ENCODE results near the gene PTPRA. TPM values are rescaled to one million over a fixed set of nuclear protein-coding genes. Genes with fewer than 3 reads are reported as not detected.
A peak's percentile ranks its signal among the peaks of the same experiment; 100 is the strongest.

PTPRA gene
- total and polyA plus RNA-seq, 2 of the 8 experiments (the other 6 are each of a cell fraction or from before 2014, with no cell fraction given): 47.7 to 51.3 TPM

- TF ChIP-seq NANOG (IDR thresholded peaks at IDR 0.05; ENCODE audit: insufficient read depth, low read depth, low read length, poor library complexity, severe bottlenecking) (no peak), CBX8 (IDR thresholded peaks at IDR 0.05; ENCODE audit: borderline replicate concordance, low read depth, low read length) (no peak), HDAC2 (IDR thresholded peaks at IDR 0.05; ENCODE audit: borderline replicate concordance in 1 of 2, low read depth in 2 of 2, low read length in 2 of 2) (0 out of 4 replicates have a peak, but pooled peaks have one; percentile 8 to 23), MAFK (IDR thresholded peaks at IDR 0.05; ENCODE audit: low read depth, low read length) (no peak), ASH2L (IDR thresholded peaks at IDR 0.05; ENCODE audit: low read length) (peak; percentile 59), CTCF (IDR thresholded peaks at IDR 0.05; ENCODE audit: control extremely low read depth in 1 of 3, insufficient read depth in 1 of 3, low read depth in 1 of 3, low read length in 3 of 3) (peak; percentile 41 to 50 (median 46)), KDM4A (IDR thresholded peaks at IDR 0.05; ENCODE audit: low read depth, low read length, severe bottlenecking) (peak; percentile 73)
These were observed 747 bp upstream of the PTPRA start (continued) for GRCh38 chr20:2872459-2873009.
